ENCODE measurements around the gene CELF2. TPM values are rescaled to one million over a fixed set of nuclear protein-coding genes. Genes with fewer than 3 reads are reported as not detected.

Gene CELF2
- total RNA-seq, 1 experiment from 2014 or later: 0.07 TPM

- H3K27me3 Mint-ChIP-seq (ENCODE audit: insufficient read depth, unreplicated experiment): peaks cover 22% of the 10 kb centered on the region
- TF ChIP-seq, protein P1, sequence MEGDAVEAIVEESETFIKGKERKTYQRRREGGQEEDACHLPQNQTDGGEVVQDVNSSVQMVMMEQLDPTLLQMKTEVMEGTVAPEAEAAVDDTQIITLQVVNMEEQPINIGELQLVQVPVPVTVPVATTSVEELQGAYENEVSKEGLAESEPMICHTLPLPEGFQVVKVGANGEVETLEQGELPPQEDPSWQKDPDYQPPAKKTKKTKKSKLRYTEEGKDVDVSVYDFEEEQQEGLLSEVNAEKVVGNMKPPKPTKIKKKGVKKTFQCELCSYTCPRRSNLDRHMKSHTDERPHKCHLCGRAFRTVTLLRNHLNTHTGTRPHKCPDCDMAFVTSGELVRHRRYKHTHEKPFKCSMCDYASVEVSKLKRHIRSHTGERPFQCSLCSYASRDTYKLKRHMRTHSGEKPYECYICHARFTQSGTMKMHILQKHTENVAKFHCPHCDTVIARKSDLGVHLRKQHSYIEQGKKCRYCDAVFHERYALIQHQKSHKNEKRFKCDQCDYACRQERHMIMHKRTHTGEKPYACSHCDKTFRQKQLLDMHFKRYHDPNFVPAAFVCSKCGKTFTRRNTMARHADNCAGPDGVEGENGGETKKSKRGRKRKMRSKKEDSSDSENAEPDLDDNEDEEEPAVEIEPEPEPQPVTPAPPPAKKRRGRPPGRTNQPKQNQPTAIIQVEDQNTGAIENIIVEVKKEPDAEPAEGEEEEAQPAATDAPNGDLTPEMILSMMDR (IDR thresholded peaks at IDR 0.05; ENCODE audit: unreplicated experiment): no peak
- no peaks in the 10 kb centered on the region for H3K4me1 Mint-ChIP-seq (ENCODE audit: insufficient read depth, unreplicated experiment)
- no peak overlapping the region for H3K4me3 Mint-ChIP-seq (ENCODE audit: unreplicated experiment)
- POLR2A ChIA-PET: no interaction called here
- no peaks in the 10 kb centered on the region for H3K36me3 Mint-ChIP-seq (ENCODE audit: insufficient read depth, unreplicated experiment)
- intact Hi-C loops (cut with micrococcal nuclease): no loop called here
- H3K9me3 Mint-ChIP-seq (ENCODE audit: unreplicated experiment): no peaks in the 10 kb centered on the region
- BruUV-seq (replicated peaks): no TSS peak
- CTCF ChIA-PET: no interaction called here
- DNase-seq (ENCODE audit: unreplicated experiment): no peak
- no peak overlapping the region for H3K27ac Mint-ChIP-seq (ENCODE audit: low read depth, unreplicated experiment)
Measured at GRCh38 chr10:11245981-11246590, 228.4 kb downstream of the CELF2 start.

- H3K9me3 Mint-ChIP-seq (ENCODE audit: unreplicated experiment): no peaks in the 10 kb centered on the region
- POLR2A ChIA-PET: no interaction called here
- no TSS peak for BruUV-seq (replicated peaks)
Measured at GRCh38 chr10:11246752-11247467, 229.2 kb downstream of the CELF2 start.

DNA sequence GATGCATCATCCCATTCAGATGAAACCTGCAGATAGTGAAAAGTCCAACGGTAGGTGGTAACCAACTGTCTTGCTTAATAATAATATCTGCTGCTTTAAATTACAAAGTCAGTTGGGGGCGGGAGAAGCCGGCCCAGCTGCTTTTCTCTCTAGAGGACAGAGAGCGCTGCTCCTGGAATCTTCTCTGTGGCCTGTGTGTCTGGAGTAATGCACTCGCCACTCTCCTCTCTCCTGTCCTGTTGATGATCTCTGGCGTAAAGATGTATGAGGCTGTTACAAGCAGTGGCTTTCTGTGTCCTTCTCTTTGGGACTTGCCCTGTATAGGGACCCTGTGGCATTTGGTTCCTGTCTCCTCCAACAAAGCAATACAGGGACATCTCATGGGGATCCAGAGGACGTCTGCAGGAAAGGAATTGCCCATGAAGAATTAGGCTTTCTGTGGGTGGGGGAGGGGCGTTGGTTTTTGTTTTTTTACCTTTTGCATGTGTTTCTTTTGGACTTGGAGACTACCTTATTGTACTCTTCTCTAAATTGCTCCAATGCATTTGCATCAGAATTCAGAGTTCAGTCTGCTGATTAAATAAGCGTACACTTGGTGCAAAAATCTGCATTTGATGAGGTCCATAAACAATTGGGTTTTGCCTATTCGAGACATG, 231.6 kb downstream of the CELF2 start:
- no peak overlapping the region for H3K27ac Mint-ChIP-seq (ENCODE audit: low read depth, unreplicated experiment)
- CTCF ChIA-PET: no interaction called here
- TF ChIP-seq, protein P1 (IDR thresholded peaks at IDR 0.05; ENCODE audit: unreplicated experiment): no peak
- intact Hi-C loops (cut with micrococcal nuclease): no loop called here
- no peaks in the 10 kb centered on the region for H3K36me3 Mint-ChIP-seq (ENCODE audit: insufficient read depth, unreplicated experiment)
- no peak for DNase-seq (ENCODE audit: unreplicated experiment)
- no peak overlapping the region for H3K4me3 Mint-ChIP-seq (ENCODE audit: unreplicated experiment)
- H3K9me3 Mint-ChIP-seq (ENCODE audit: unreplicated experiment): no peaks in the 10 kb centered on the region
- BruUV-seq (replicated peaks): no TSS peak
- H3K4me1 Mint-ChIP-seq (ENCODE audit: insufficient read depth, unreplicated experiment): no peaks in the 10 kb centered on the region
- H3K27me3 Mint-ChIP-seq (ENCODE audit: insufficient read depth, unreplicated experiment): peaks cover 37% of the 10 kb centered on the region
- POLR2A ChIA-PET: no interaction called here

More at GRCh38 chr10:11246752-11247467, 229.2 kb downstream of the CELF2 start:
- Mint-ChIP-seq H3K4me3 (ENCODE audit: unreplicated experiment) (no peak overlapping the region), H3K27me3 (ENCODE audit: insufficient read depth, unreplicated experiment) (peaks cover 22% of the 10 kb centered on the region), H3K4me1 (ENCODE audit: insufficient read depth, unreplicated experiment) (no peaks in the 10 kb centered on the region), H3K27ac (ENCODE audit: low read depth, unreplicated experiment) (no peak overlapping the region), H3K36me3 (ENCODE audit: insufficient read depth, unreplicated experiment) (no peaks in the 10 kb centered on the region)
- DNase-seq (ENCODE audit: unreplicated experiment): no peak
- intact Hi-C loops (cut with micrococcal nuclease): no loop called here
- CTCF ChIA-PET: no interaction called here
- TF ChIP-seq, protein P1 (IDR thresholded peaks at IDR 0.05; ENCODE audit: unreplicated experiment): no peak

- H3K4me3 Mint-ChIP-seq (ENCODE audit: unreplicated experiment): no peak overlapping the region
- CTCF ChIA-PET: no interaction called here
- no peak overlapping the region for H3K27ac Mint-ChIP-seq (ENCODE audit: low read depth, unreplicated experiment)
- no peaks in the 10 kb centered on the region for H3K9me3 Mint-ChIP-seq (ENCODE audit: unreplicated experiment)
- intact Hi-C loops (cut with micrococcal nuclease): no loop called here
- POLR2A ChIA-PET: no interaction called here
- H3K4me1 Mint-ChIP-seq (ENCODE audit: insufficient read depth, unreplicated experiment): no peaks in the 10 kb centered on the region
- no peak for DNase-seq (ENCODE audit: unreplicated experiment)
- H3K27me3 Mint-ChIP-seq (ENCODE audit: insufficient read depth, unreplicated experiment): peaks cover 37% of the 10 kb centered on the region
- H3K36me3 Mint-ChIP-seq (ENCODE audit: insufficient read depth, unreplicated experiment): no peaks in the 10 kb centered on the region
- TF ChIP-seq, protein P1 (IDR thresholded peaks at IDR 0.05; ENCODE audit: unreplicated experiment): no peak
- no TSS peak for BruUV-seq (replicated peaks)
Measured at GRCh38 chr10:11249808-11250195, 232.1 kb downstream of the CELF2 start.

Data from MCF 10A (cell line).